ENCODE measurements around the gene METTL4. TPM values are rescaled to one million over a fixed set of nuclear protein-coding genes. Genes with fewer than 3 reads are reported as not detected.

The METTL4 gene, protein sequence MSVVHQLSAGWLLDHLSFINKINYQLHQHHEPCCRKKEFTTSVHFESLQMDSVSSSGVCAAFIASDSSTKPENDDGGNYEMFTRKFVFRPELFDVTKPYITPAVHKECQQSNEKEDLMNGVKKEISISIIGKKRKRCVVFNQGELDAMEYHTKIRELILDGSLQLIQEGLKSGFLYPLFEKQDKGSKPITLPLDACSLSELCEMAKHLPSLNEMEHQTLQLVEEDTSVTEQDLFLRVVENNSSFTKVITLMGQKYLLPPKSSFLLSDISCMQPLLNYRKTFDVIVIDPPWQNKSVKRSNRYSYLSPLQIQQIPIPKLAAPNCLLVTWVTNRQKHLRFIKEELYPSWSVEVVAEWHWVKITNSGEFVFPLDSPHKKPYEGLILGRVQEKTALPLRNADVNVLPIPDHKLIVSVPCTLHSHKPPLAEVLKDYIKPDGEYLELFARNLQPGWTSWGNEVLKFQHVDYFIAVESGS
- total RNA-seq (2022) (17.2 and 20.3 TPM in 2 replicates), Bru-seq, nascent RNA (percentile 85 among the genes with signal in this experiment), BruChase-seq, experiment 1, labeled RNA remaining after a 6-hour chase (percentile 84 among the genes with signal in this experiment), BruChase-seq, experiment 2, labeled RNA remaining after a 2-hour chase (percentile 90 among the genes with signal in this experiment)
- long read RNA-seq, transcript METTL4-203 (9 exons, 2,742 nt) = major isoform, 5 of 14 reads
- long read RNA-seq, partial matches to known transcripts = 3 of 14 reads
- long read RNA-seq, other reads (novel, unspliced or antisense) = 4 of 14 reads

DNA sequence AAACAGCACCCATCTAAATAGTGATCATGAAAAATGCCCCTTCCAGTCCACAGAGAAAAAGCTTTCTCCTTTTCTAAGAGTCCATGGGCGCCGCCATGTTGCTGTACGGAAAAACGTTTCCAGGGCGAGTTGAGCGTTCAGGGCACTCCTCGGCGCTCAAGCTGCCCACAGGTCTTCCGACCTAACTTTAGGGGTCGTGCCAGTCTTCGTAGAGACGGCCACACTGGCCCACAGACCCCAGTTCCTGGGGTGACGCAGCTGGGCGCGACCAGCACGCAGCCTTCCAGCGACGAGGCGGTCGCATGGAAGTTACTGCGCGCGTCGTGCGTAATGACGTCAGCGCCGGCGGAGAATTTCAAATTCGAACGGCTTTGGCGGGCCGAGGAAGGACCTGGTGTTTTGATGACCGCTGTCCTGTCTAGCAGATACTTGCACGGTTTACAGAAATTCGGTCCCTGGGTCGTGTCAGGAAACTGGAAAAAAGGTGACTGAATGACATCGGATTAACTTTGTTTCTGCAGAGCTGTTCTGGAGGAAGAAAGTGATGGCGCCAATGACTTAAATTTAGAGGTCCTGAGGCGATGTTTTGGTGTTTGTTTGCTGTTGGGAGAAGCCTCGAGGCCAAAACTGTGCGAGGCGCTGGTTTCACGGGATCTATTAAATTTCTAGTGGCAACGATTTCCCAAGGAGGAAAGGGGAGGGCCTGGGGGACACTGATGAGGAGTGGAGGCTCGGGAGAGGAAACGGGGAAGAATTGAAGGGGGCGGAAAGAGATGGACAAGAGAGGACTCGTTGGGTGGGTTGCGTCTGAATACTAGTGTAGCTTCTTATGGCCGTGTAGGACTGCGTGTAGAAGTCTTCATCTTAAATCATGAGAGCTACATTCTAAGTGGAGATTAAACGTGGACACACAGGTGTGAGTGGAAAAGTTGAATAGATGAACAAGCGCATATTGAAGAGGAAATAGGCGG is at the start of gene METTL4, which contains the start of gene NDC80:
METTL4 (minus strand) TSS at position 306 of the 971 bp plus-strand sequence. CDS start 4,289 bp downstream, outside the sequence.
NDC80 (plus strand) TSS at position 358 of the 971 bp plus-strand sequence. CDS start 1,429 bp downstream, outside the sequence.
- peak within 1 kb of the TSS; percentile 91 for H3K4me3 Mint-ChIP-seq (ENCODE audit: low read depth, unreplicated experiment)
- H3K36me3 Mint-ChIP-seq (ENCODE audit: insufficient read depth, unreplicated experiment) = peaks cover 49% of the 10 kb centered on the region
- H3K9me3 Mint-ChIP-seq (ENCODE audit: low read depth, unreplicated experiment) = no peaks in the 10 kb centered on the region
- no TSS peak for BruUV-seq (replicated peaks)
- peaks cover 48% of the 10 kb centered on the region for H3K4me1 Mint-ChIP-seq (ENCODE audit: low read depth, unreplicated experiment)
- intact Hi-C loops (cut with micrococcal nuclease; ENCODE audit: unreplicated experiment) = loop anchor here (5.0 kb wide), 1 partner anchor 86 kb away; the partner anchor contains the start of gene SMCHD1
- TF ChIP-seq, protein P1, sequence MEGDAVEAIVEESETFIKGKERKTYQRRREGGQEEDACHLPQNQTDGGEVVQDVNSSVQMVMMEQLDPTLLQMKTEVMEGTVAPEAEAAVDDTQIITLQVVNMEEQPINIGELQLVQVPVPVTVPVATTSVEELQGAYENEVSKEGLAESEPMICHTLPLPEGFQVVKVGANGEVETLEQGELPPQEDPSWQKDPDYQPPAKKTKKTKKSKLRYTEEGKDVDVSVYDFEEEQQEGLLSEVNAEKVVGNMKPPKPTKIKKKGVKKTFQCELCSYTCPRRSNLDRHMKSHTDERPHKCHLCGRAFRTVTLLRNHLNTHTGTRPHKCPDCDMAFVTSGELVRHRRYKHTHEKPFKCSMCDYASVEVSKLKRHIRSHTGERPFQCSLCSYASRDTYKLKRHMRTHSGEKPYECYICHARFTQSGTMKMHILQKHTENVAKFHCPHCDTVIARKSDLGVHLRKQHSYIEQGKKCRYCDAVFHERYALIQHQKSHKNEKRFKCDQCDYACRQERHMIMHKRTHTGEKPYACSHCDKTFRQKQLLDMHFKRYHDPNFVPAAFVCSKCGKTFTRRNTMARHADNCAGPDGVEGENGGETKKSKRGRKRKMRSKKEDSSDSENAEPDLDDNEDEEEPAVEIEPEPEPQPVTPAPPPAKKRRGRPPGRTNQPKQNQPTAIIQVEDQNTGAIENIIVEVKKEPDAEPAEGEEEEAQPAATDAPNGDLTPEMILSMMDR (IDR thresholded peaks at IDR 0.05; ENCODE audit: unreplicated experiment) = no peak
- CTCF ChIA-PET = interaction anchor here (0.5 kb wide), 1 partner anchor 79 kb away, joined by 4 read pairs; no protein-coding TSS in a partner anchor
- no peaks in the 10 kb centered on the region for H3K27me3 Mint-ChIP-seq (ENCODE audit: unreplicated experiment)
- peak within 1 kb of the TSS; percentile 84 for H3K27ac Mint-ChIP-seq (ENCODE audit: unreplicated experiment)
- peak; percentile 85 for DNase-seq

DNA sequence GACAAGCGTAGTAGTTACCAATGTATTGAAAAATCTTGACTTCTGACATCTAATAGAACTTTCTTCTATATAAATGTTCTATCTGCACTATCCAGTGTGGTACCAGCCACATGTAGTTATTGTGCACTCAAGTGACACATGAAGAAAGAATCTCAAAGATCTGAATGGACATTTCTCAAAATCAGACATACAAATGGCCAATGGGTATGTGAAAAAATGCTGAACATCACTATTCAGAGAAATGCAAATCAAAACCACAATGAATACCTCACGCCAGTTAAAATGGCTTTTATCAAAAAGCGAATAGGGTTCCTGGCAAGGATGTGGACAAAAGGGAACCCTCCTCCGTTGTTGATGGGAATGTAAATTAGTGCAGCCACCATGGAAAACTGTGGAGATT is 46.7 kb upstream of the METTL4 start:
- H3K36me3 Mint-ChIP-seq (ENCODE audit: insufficient read depth, unreplicated experiment) = peaks cover 33% of the 10 kb centered on the region
- no peak overlapping the region for H3K27ac Mint-ChIP-seq (ENCODE audit: unreplicated experiment)
- TF ChIP-seq, protein P1 (IDR thresholded peaks at IDR 0.05; ENCODE audit: unreplicated experiment) = no peak
- no peaks in the 10 kb centered on the region for H3K9me3 Mint-ChIP-seq (ENCODE audit: low read depth, unreplicated experiment)
- no peak for DNase-seq
- BruUV-seq (replicated peaks) = no TSS peak
- CTCF ChIA-PET = no interaction called here
- H3K4me1 Mint-ChIP-seq (ENCODE audit: low read depth, unreplicated experiment) = no peaks in the 10 kb centered on the region
- intact Hi-C loops (cut with micrococcal nuclease; ENCODE audit: unreplicated experiment) = no loop called here
- no peaks in the 10 kb centered on the region for H3K27me3 Mint-ChIP-seq (ENCODE audit: unreplicated experiment)
- no peak overlapping the region for H3K4me3 Mint-ChIP-seq (ENCODE audit: low read depth, unreplicated experiment)

DNA sequence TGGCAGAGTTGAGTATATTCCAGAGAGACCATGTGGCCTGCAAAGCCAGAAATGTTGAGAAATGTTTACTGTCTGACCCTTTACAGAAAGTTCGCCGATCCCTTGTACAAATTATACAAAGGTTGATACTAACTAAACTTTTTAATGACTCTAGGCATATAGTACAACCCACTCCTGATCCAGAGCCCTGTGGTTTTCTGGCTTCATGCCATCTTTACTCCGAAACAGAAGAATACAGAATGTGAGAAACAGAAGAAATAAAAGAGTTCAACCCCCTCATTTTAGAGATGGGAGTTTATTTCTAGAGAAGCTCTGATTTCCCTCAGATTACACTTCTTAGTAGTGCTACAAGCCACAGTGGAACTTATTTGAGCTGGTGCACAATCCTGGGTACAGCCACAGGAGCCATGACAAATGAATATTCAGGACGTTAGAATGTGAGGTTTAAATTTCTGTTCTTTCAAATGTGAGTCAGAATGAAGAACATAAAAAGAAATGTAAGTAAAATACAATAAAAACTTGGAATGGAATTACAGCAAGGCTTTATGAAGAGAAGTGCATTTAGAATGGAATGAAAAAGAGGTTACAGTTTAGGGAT is 46.2 kb upstream of the METTL4 start:
- no TSS peak for BruUV-seq (replicated peaks)
- H3K27ac Mint-ChIP-seq (ENCODE audit: unreplicated experiment) = no peak overlapping the region
- no peaks in the 10 kb centered on the region for H3K4me1 Mint-ChIP-seq (ENCODE audit: low read depth, unreplicated experiment)
- no peak for DNase-seq
- intact Hi-C loops (cut with micrococcal nuclease; ENCODE audit: unreplicated experiment) = no loop called here
- H3K27me3 Mint-ChIP-seq (ENCODE audit: unreplicated experiment) = no peaks in the 10 kb centered on the region
- TF ChIP-seq, protein P1 (IDR thresholded peaks at IDR 0.05; ENCODE audit: unreplicated experiment) = no peak
- no peaks in the 10 kb centered on the region for H3K9me3 Mint-ChIP-seq (ENCODE audit: low read depth, unreplicated experiment)
- CTCF ChIA-PET = no interaction called here
- H3K4me3 Mint-ChIP-seq (ENCODE audit: low read depth, unreplicated experiment) = no peak overlapping the region
- peaks cover 35% of the 10 kb centered on the region for H3K36me3 Mint-ChIP-seq (ENCODE audit: insufficient read depth, unreplicated experiment)
